HEK293 (cell line): Measurements from ENCODE around the gene MBP.

Experiments used
- CTCF ChIA-PET: fragments of 350-600 bp; formaldehyde crosslinking; extraction: SDS; loops from one replicate; lab custom pipeline; 2021; ENCODE audit warnings: antibody characterized with exemption; lab: Yijun Ruan, JAX
- POLR2A ChIA-PET: fragments of 300-600 bp; formaldehyde crosslinking; extraction: SDS; loops from one replicate; lab custom pipeline; 2020; ENCODE audit warnings: antibody characterized with exemption, inconsistent platforms; lab: Yijun Ruan, JAX
- H3K27ac ChIP-seq: fragments of 200-500 bp; sonication (Bioruptor generic); 2 replicates; pipeline ENCODE4 v1.5.1; 2014; ENCODE audit warnings: low read depth, low read length, control low read depth, inconsistent platforms; ENCODE audit errors: extremely low read depth
- H3K36me3 ChIP-seq, 2 experiments: fragments of 200-500 bp in 1 of 2; sonication (Bioruptor generic) in 1 of 2; 1 replicate in 1 of 2; 2 replicates in 1 of 2; pipeline ENCODE4 v1.5.1; 2014 to 2017; ENCODE audit warnings: inconsistent platforms in 2 of 2, low read length in 2 of 2; ENCODE audit not compliant: control insufficient read depth in 2 of 2, insufficient read depth in 1 of 2
- H3K4me1 ChIP-seq: fragments of 200-500 bp; sonication (Bioruptor generic); 2 replicates; pipeline ENCODE4 v1.5.1; 2014; ENCODE audit warnings: mild to moderate bottlenecking, low read length, inconsistent platforms; ENCODE audit not compliant: control insufficient read depth, insufficient read depth
- H3K4me3 ChIP-seq: 2 replicates; pipeline ENCODE4 v1.5.1; 2011; ENCODE audit warnings: low read depth, mild to moderate bottlenecking, control low read depth, low read length, moderate library complexity
- H3K9me3 ChIP-seq: fragments of 200-500 bp; sonication (Bioruptor generic); 2 replicates; pipeline ENCODE4 v1.5.1; 2014; ENCODE audit warnings: low read depth, low read length, inconsistent platforms; ENCODE audit not compliant: control insufficient read depth, insufficient read depth
- KLF17 ChIP-seq: fragments of 450-650 bp; formaldehyde crosslinking; IDR thresholded peaks from 2 replicates; pipeline ENCODE4 v1.5.1; 2016; ENCODE audit warnings: missing biosample characterization, missing genetic modification characterization
- PRDM10 ChIP-seq: fragments of 450-650 bp; formaldehyde crosslinking; IDR thresholded peaks from 2 replicates; pipeline ENCODE4 v1.5.1; 2016; ENCODE audit warnings: missing biosample characterization, missing genetic modification characterization
- PRDM6 ChIP-seq: fragments of 450-650 bp; formaldehyde crosslinking; IDR thresholded peaks from 2 replicates; pipeline ENCODE4 v1.5.1; 2017; ENCODE audit warnings: missing biosample characterization, missing genetic modification characterization
- YY2 ChIP-seq: fragments of 450-650 bp; formaldehyde crosslinking; IDR thresholded peaks from 2 replicates; pipeline ENCODE4 v1.5.1; 2016; ENCODE audit warnings: missing biosample characterization, missing genetic modification characterization
- ZBTB8A ChIP-seq: fragments of 450-650 bp; formaldehyde crosslinking; IDR thresholded peaks from 2 replicates; pipeline ENCODE4 v1.5.1; 2016; ENCODE audit warnings: missing biosample characterization, missing genetic modification characterization
- ZNF18 ChIP-seq: fragments of 450-650 bp; formaldehyde crosslinking; IDR thresholded peaks from 2 replicates; pipeline ENCODE4 v1.5.1; 2016; ENCODE audit warnings: missing biosample characterization, missing genetic modification characterization
- ZNF335 ChIP-seq: fragments of 450-650 bp; formaldehyde crosslinking; conservative IDR thresholded peaks from 2 replicates; pipeline ENCODE4 v1.5.1; 2016; ENCODE audit warnings: missing biosample characterization, missing genetic modification characterization
- ZNF362 ChIP-seq: fragments of 450-650 bp; formaldehyde crosslinking; IDR thresholded peaks from 2 replicates; pipeline ENCODE4 v1.5.1; 2016; ENCODE audit warnings: missing biosample characterization, missing genetic modification characterization
- ZNF366 ChIP-seq: fragments of 450-650 bp; formaldehyde crosslinking; conservative IDR thresholded peaks from 2 replicates; pipeline ENCODE4 v1.5.1; 2016; ENCODE audit warnings: missing biosample characterization, missing genetic modification characterization
- ZNF394 ChIP-seq: fragments of 450-650 bp; formaldehyde crosslinking; IDR thresholded peaks from 2 replicates; pipeline ENCODE4 v1.5.1; 2016; ENCODE audit warnings: missing biosample characterization, missing genetic modification characterization, mild to moderate bottlenecking, moderate library complexity, borderline replicate concordance
- ZNF549 ChIP-seq: fragments of 450-650 bp; IDR thresholded peaks from 2 replicates; pipeline ENCODE4 v1.5.1; 2018; ENCODE audit warnings: missing biosample characterization, missing genetic modification characterization, mild to moderate bottlenecking, inconsistent platforms, moderate library complexity
- ZNF629 ChIP-seq: fragments of 450-650 bp; formaldehyde crosslinking; IDR thresholded peaks from 2 replicates; pipeline ENCODE4 v1.5.1; 2017; ENCODE audit warnings: missing biosample characterization, missing genetic modification characterization
- ZNF776 ChIP-seq: fragments of 450-650 bp; formaldehyde crosslinking; IDR thresholded peaks from 2 replicates; pipeline ENCODE4 v1.5.0; 2017; ENCODE audit warnings: missing biosample characterization, missing genetic modification characterization, borderline replicate concordance
- ZSCAN4 ChIP-seq: fragments of 450-650 bp; formaldehyde crosslinking; IDR thresholded peaks from 2 replicates; pipeline ENCODE4 v1.5.1; 2017; ENCODE audit warnings: missing biosample characterization, missing genetic modification characterization
- ZXDB ChIP-seq: fragments of 450-650 bp; formaldehyde crosslinking; IDR thresholded peaks from 2 replicates; pipeline ENCODE4 v1.5.1; 2016; ENCODE audit warnings: missing biosample characterization, missing genetic modification characterization

MBP gene

GRCh38 chr18:77127769-77128671 lies 4.6 kb downstream of the MBP start:
- ChIA-PET POLR2A (no interaction called here), CTCF (interaction anchor here (0.7 kb wide), 1 partner anchor 12 kb away, joined by 3 read pairs; no protein-coding TSS in a partner anchor)
- peak; percentile 34; the same call in 1 of the 2 replicates for TF ChIP-seq PRDM10 (tag by site-specific recombination)
- TF ChIP-seq ZNF366 (tag by site-specific recombination), result peak; percentile 37; the same call in 1 of the 2 replicates
- no peak for TF ChIP-seq YY2
- TF ChIP-seq ZNF776 (tag by site-specific recombination), result no peak
- 0 out of 2 replicates have a peak, but pooled peaks have one; percentile 12 for TF ChIP-seq ZNF629 (tag by site-specific recombination)
- no peak for TF ChIP-seq ZNF549 (tag by site-specific recombination)
- no peak for TF ChIP-seq ZNF362 (tag by site-specific recombination)
- 0 out of 2 replicates have a peak, but pooled peaks have one; percentile 15 for TF ChIP-seq ZNF394
- peak; percentile 33; the same call in 1 of the 2 replicates for TF ChIP-seq ZBTB8A (tag by site-specific recombination)
- TF ChIP-seq KLF17, result no peak
- peak; percentile 57 for TF ChIP-seq PRDM6 (tag by site-specific recombination)
- TF ChIP-seq ZSCAN4 (tag by site-specific recombination), result peak; percentile 43; the same call in 1 of the 2 replicates
- TF ChIP-seq ZNF18, result peak; percentile 63; the same call in 1 of the 2 replicates
- TF ChIP-seq ZXDB, result 0 out of 2 replicates have a peak, but pooled peaks have one; percentile 17
- TF ChIP-seq ZNF335, result peak; percentile 60
- Histone ChIP-seq H3K4me3 (no peak overlapping the region), H3K27ac (peak overlapping the region; percentile 37; the same call in 1 of the 2 replicates), H3K9me3 (no peaks in the 10 kb centered on the region), H3K4me1 (peaks cover 12% of the 10 kb centered on the region), H3K36me3 (peaks cover 0 to 5% of the 10 kb centered on the region in 2 experiments; a peak in 1 of 3 replicates)
